Activated T-cell treated with anti-CD3 and anti-CD28 coated beads, Interleukin-2, amount 50 U/mL, for 72 hours (primary cell): Measurements from ENCODE around the gene RALY. TPM values are rescaled to one million over a fixed set of nuclear protein-coding genes. Genes with fewer than 3 reads are reported as not detected.
A peak's percentile ranks its signal among the peaks of the same experiment; 100 is the strongest.
"Not testable (repeated sequence)": the region's sequence is repeated elsewhere in the genome, so short reads cannot be mapped to it uniquely, and the experiment has no call there.

Source experiments
- ATAC-seq, 2 donors: fragments of 150-1000 bp; cut with Tn5 transposase; replicated peaks in 1 of 2; 2 replicates each; pipeline ENCODE4 v1.10.0; 2021; ENCODE audit warnings: moderate library complexity in 2 of 2, mild to moderate bottlenecking in 1 of 2
- DNase-seq, 2 donors: peaks; one replicate each; pipeline ENCODE4 v3.0.0; 2021 to 2022; ENCODE audit warnings: mixed read lengths in 1 of 2
- H3K27ac Mint-ChIP-seq: one replicate; pipeline ENCODE4 v1.8.0; 2022; ENCODE audit warnings: mild to moderate bottlenecking, moderate library complexity, mixed read lengths
- H3K27me3 Mint-ChIP-seq: one replicate; pipeline ENCODE4 v1.8.0; 2022; ENCODE audit warnings: low read depth, mixed read lengths
- H3K36me3 Mint-ChIP-seq, 2 donors: one replicate each; pipeline ENCODE4 v1.8.0; 2022; ENCODE audit warnings: mixed read lengths in 2 of 2, mild to moderate bottlenecking in 1 of 2; ENCODE audit not compliant: insufficient read depth in 2 of 2
- H3K4me1 Mint-ChIP-seq: one replicate; pipeline ENCODE4 v1.8.0; 2022; ENCODE audit warnings: low read depth, mixed read lengths
- H3K4me3 Mint-ChIP-seq, 2 donors: one replicate each; pipeline ENCODE4 v1.8.0; 2022; ENCODE audit warnings: mild to moderate bottlenecking in 2 of 2, mixed read lengths in 2 of 2, moderate library complexity in 2 of 2
- H3K9me3 Mint-ChIP-seq, 2 donors: one replicate each; pipeline ENCODE4 v1.8.0; 2022; ENCODE audit warnings: mixed read lengths in 2 of 2
- total RNA-seq, 2 donors: library from RNA; stranded (reverse); gene quantifications; one replicate each; pipeline ENCODE4 v1.2.3, GENCODE V29; 2022

The RALY gene
- total RNA-seq, 2 donors from 2014 or later = 148 to 164 TPM

- Mint-ChIP-seq H3K4me3 (no peak overlapping the region), H3K9me3 (no peaks in the 10 kb centered on the region), H3K27me3 (no peaks in the 10 kb centered on the region), H3K27ac (peak overlapping the region; percentile 30), H3K4me1 (peaks cover 12% of the 10 kb centered on the region), H3K36me3 (peaks cover 11% of the 10 kb centered on the region in 2 donors)
- DNase-seq (no peak), ATAC-seq (no peak)
Observed at GRCh38 chr20:34115232-34115631, 121.5 kb downstream of the RALY start.

DNA sequence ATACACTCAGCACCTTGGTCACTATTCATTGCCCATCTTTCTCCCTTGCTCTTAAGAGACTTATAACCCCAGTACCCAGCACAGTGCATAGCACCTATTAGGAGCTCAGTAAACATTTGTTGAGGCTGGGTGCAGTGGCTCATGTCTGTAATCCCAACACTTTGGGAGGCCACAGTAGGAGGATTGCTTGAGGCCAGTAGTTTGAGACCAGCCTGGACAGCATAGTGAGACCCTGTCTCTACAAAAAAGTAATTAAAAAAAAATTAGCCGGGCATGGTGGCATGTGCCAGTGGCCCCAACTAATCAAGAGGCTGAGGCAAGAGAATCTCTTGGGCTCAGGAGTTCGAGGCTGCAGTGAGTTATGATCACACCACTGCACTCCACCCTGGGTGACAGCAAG is 126.5 kb downstream of the RALY start:
- Mint-ChIP-seq H3K4me1 (peaks cover 12% of the 10 kb centered on the region), H3K9me3 (no peaks in the 10 kb centered on the region), H3K36me3 (no peaks in the 10 kb centered on the region), H3K27ac (no peak overlapping the region), H3K27me3 (no peaks in the 10 kb centered on the region), H3K4me3 (no peak overlapping the region)
- ATAC-seq (no peak), DNase-seq (no peak)

DNA sequence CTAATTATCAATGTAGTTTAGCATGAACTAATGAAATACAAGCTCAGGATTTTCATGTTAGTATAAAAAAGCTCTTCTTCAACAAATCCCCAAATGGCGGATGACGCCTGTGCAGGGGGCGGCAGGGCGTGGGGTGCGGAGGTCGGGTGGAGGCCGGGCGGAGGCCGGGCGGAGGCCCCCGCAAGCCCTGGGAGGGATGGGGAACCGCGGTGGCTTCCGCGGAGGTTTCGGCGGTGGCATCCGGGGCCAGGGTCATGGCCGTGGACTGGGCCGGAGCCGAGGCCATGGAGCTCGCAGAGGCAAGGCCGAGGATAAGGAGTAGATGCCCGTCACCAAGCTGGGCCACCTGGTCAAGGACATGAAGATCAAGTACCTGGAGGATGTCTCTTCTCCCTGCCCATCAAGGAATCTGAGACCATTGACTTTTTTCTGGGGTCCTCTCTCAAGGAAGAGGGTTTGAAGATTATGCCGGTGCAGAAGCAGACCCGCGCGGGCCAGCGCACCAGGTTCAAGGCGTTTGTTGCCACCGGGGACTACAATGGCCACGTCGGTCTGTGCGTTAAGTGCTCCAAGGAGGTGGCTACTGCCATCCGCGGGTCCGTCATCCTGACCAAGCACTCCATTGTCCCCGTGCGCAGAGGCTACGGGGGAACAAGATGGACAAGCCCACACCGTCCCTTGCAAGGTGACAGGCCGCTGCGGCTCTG is 128.7 kb downstream of the RALY start:
- Mint-ChIP-seq H3K4me1 (peaks cover 13% of the 10 kb centered on the region), H3K4me3 (no peak overlapping the region), H3K36me3 (no peaks in the 10 kb centered on the region), H3K9me3 (no peaks in the 10 kb centered on the region), H3K27me3 (peaks cover 6% of the 10 kb centered on the region), H3K27ac (no peak overlapping the region)
- ATAC-seq (no peak), DNase-seq (no peak)

DNA sequence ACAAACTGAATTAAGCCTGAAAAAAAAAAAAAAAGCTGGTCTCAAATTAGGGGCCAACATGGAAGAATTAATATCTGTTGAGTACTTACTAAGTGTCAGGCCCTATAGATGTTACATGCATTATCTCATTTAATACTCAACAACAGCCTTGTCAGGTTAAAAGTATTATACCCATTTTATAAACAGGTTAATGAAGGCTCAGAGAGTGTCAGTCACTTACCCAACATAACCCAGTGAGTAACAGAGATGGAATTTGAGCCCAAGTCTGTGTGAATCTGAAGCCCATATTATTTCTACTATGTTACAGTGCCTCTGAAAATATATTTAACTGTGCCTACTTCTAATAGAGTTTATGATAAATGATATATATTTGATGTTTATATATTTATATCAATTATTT is 129.6 kb downstream of the RALY start:
- Mint-ChIP-seq H3K27me3 (peaks cover 6% of the 10 kb centered on the region), H3K27ac (no peak overlapping the region), H3K9me3 (no peaks in the 10 kb centered on the region), H3K4me3 (no peak overlapping the region), H3K4me1 (peaks cover 13% of the 10 kb centered on the region), H3K36me3 (no peaks in the 10 kb centered on the region)
- DNase-seq (no peak), ATAC-seq (no peak)

- H3K27ac Mint-ChIP-seq = no peak overlapping the region
- no peaks in the 10 kb centered on the region for H3K9me3 Mint-ChIP-seq
- H3K27me3 Mint-ChIP-seq = peaks cover 9% of the 10 kb centered on the region
- DNase-seq = no peak
- no peak overlapping the region for H3K4me3 Mint-ChIP-seq
- H3K36me3 Mint-ChIP-seq = no peaks in the 10 kb centered on the region
- peak in 1 of 2 donors; percentile 50 for ATAC-seq
- peaks cover 16% of the 10 kb centered on the region for H3K4me1 Mint-ChIP-seq
Observed at GRCh38 chr20:34124469-34125249, 130.9 kb downstream of the RALY start.

DNA sequence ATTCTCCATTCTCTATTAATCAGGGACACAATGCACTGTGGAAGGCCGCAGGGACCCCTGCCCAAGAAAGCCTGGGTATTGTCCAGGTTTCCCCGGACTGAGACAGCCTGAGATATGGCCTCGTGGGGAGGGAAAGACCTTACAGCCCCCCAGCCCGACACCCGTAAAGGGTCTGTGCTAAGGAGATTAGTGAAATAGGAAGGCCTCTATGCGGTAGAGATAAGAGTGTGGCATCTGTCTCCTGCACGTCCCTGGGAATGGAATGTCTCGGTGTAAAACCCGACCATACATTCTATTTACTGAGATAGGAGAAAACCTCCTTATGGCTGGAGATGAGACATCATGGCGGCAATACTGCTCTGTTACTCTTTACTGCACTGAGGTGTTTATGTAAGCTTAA is 134.1 kb downstream of the RALY start:
- Mint-ChIP-seq H3K27ac (no peak overlapping the region), H3K36me3 (no peaks in the 10 kb centered on the region), H3K4me1 (peaks cover 19% of the 10 kb centered on the region), H3K9me3 (no peaks in the 10 kb centered on the region), H3K4me3 (no peak overlapping the region), H3K27me3 (peaks cover 15% of the 10 kb centered on the region)
- no peak for DNase-seq
- ATAC-seq = no peak

DNA sequence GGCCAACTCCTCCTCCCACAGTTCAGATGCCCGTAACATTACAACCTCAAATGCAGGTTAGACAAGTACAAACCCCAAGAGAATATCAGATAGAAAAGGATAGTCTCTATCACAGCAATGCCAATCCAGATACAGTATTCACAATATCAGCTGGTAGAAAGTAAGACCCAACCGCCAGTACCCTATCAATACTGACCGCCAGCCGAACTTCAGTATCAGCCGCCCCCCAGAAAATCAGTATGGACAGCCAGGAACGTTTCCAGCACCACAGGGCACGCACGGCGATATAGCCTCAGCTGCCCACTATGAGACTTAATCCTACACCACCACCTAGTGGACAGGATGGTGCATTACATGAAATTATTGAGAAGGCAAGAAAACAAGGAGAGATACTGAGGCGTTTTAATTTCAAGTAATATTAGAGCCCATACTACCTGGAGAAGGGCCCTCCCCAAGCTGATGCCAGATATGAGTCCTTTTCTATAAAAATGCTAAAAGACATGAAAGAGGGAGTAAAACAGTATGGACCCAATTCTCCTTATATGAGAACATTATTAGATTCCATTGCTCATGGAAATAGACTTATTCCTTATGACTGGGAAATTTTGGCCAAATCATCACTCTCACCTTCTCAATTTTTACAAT is 135.9 kb downstream of the RALY start:
- ATAC-seq (peak; percentile 87 to 88), DNase-seq (peak; percentile 58 to 70)
- no peak overlapping the region for H3K27ac Mint-ChIP-seq
- peaks cover 13% of the 10 kb centered on the region for H3K4me1 Mint-ChIP-seq
- no peaks in the 10 kb centered on the region for H3K36me3 Mint-ChIP-seq
- peaks cover 15% of the 10 kb centered on the region for H3K27me3 Mint-ChIP-seq
- H3K4me3 Mint-ChIP-seq = peak overlapping the region; percentile 23 to 47
- H3K9me3 Mint-ChIP-seq = no peaks in the 10 kb centered on the region

GRCh38 chr20:34131491-34131890 is 137.8 kb downstream of the RALY start:
- ATAC-seq = no peak
- Mint-ChIP-seq H3K4me3 (no peak overlapping the region), H3K9me3 (no peaks in the 10 kb centered on the region), H3K36me3 (no peaks in the 10 kb centered on the region), H3K27me3 (peaks cover 10% of the 10 kb centered on the region), H3K4me1 (peaks cover 6% of the 10 kb centered on the region), H3K27ac (no peak overlapping the region)
- DNase-seq = no peak

DNA sequence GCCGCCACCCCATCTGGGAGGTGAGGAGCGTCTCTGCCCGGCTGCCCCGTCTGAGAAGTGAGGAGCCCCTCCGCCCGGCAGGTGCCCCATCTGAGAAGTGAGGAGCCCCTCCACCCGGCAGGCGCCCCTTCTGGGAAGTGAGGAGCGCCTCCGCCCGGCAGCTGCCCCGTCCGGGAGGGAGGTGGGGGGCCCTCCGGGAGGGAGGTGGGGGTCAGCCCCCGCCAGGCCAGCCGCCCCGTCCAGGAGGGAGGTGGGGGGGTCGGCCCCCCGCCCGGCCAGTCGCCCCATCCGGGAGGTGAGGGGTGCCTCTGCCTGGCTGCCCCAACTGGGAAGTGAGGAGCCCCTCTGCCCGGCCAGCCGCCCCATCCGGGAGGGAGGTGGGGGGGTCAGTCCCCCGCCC is 138.8 kb downstream of the RALY start:
- H3K36me3 Mint-ChIP-seq, ATAC-seq, H3K27me3 Mint-ChIP-seq: not testable (repeated sequence)

GRCh38 chr20:34132943-34133342 is 139.2 kb downstream of the RALY start:
- H3K9me3 Mint-ChIP-seq, H3K27ac Mint-ChIP-seq, H3K4me1 Mint-ChIP-seq, H3K4me3 Mint-ChIP-seq, DNase-seq, H3K36me3 Mint-ChIP-seq, H3K27me3 Mint-ChIP-seq, ATAC-seq: not testable (repeated sequence)

More for the DNA sequence above, 138.8 kb downstream of the RALY start:
- not testable (repeated sequence) for DNase-seq, H3K9me3 Mint-ChIP-seq, H3K4me3 Mint-ChIP-seq, H3K4me1 Mint-ChIP-seq, H3K27ac Mint-ChIP-seq

GRCh38 chr20:34133365-34133860 is 139.7 kb downstream of the RALY start:
- H3K4me3 Mint-ChIP-seq, H3K27me3 Mint-ChIP-seq, H3K36me3 Mint-ChIP-seq, ATAC-seq, DNase-seq, H3K4me1 Mint-ChIP-seq, H3K9me3 Mint-ChIP-seq, H3K27ac Mint-ChIP-seq: not testable (repeated sequence)
